RWPE2 (cell line): ENCODE results near the gene BMP10.
"Not testable (repeated sequence)": the region's sequence is repeated elsewhere in the genome, so short reads cannot be mapped to it uniquely, and the experiment has no call there.

Experiments
- ATAC-seq: fragments of 200-7000 bp; cut with Tn5 transposase; 3 replicates; pipeline ENCODE4 v1.9.1; 2021; ENCODE audit warnings: low read depth
- DNase-seq: peaks from one replicate; pipeline ENCODE4 v3.0.0-alpha.2; 2020; ENCODE audit warnings: low spot score
- H3K27ac ChIP-seq: fragments of 450-650 bp; 2 replicates; pipeline ENCODE4 v1.5.1; 2017; ENCODE audit warnings: mild to moderate bottlenecking; ENCODE audit not compliant: poor library complexity, severe bottlenecking
- H3K27me3 ChIP-seq: fragments of 250-450 bp; sonication (Bioruptor Pico); 2 replicates; pipeline ENCODE4 v1.5.1; 2021; ENCODE audit warnings: mild to moderate bottlenecking, moderate library complexity; ENCODE audit not compliant: insufficient read depth, poor library complexity, severe bottlenecking
- H3K36me3 ChIP-seq: fragments of 250-450 bp; sonication (Bioruptor Pico); 2 replicates; pipeline ENCODE4 v1.5.1; 2020; ENCODE audit warnings: low read depth, mild to moderate bottlenecking, moderate library complexity
- H3K4me1 ChIP-seq: fragments of 250-450 bp; sonication (Bioruptor Pico); 2 replicates; pipeline ENCODE4 v1.5.1; 2021; ENCODE audit warnings: mild to moderate bottlenecking, moderate library complexity; ENCODE audit not compliant: insufficient read depth, poor library complexity, severe bottlenecking
- H3K4me3 ChIP-seq: fragments of 250-450 bp; sonication (Bioruptor Pico); 2 replicates; pipeline ENCODE4 v1.5.1; 2021; ENCODE audit warnings: mild to moderate bottlenecking, moderate library complexity; ENCODE audit not compliant: severe bottlenecking
- H3K9me3 ChIP-seq: fragments of 250-450 bp; sonication (Bioruptor Pico); 2 replicates; pipeline ENCODE4 v1.5.1; 2021; ENCODE audit warnings: mild to moderate bottlenecking, moderate library complexity; ENCODE audit not compliant: severe bottlenecking
- CTCF ChIP-seq: fragments of 450-650 bp; IDR thresholded peaks from one replicate; pipeline ENCODE4 v1.5.1; 2017; ENCODE audit warnings: mild to moderate bottlenecking, moderate library complexity; ENCODE audit not compliant: poor library complexity, severe bottlenecking

Gene BMP10

GRCh38 chr2:68901199-68901514, 30.0 kb upstream of the BMP10 start:
- DNase-seq, result no peak

GRCh38 chr2:68900496-68901198, 29.4 kb upstream of the BMP10 start:
- H3K4me3 ChIP-seq, result no peak overlapping the region

More at GRCh38 chr2:68901199-68901514, 30.0 kb upstream of the BMP10 start:
- Histone ChIP-seq H3K36me3 (no peaks in the 10 kb centered on the region), H3K4me3 (no peak overlapping the region), H3K27ac (no peak overlapping the region), H3K4me1 (no peaks in the 10 kb centered on the region), H3K27me3 (no peaks in the 10 kb centered on the region), H3K9me3 (peaks cover 12% of the 10 kb centered on the region)
- no peak for TF ChIP-seq CTCF
- ATAC-seq, result no peak

GRCh38 chr2:68895981-68896380, 24.8 kb upstream of the BMP10 start:
- not testable (repeated sequence) for ATAC-seq, H3K4me1 ChIP-seq, H3K36me3 ChIP-seq, H3K27ac ChIP-seq, H3K9me3 ChIP-seq, DNase-seq, H3K4me3 ChIP-seq, H3K27me3 ChIP-seq

More at GRCh38 chr2:68900496-68901198, 29.4 kb upstream of the BMP10 start:
- no peak for TF ChIP-seq CTCF
- DNase-seq, result no peak
- Histone ChIP-seq H3K9me3 (peaks cover 12% of the 10 kb centered on the region), H3K27ac (no peak overlapping the region), H3K36me3 (no peaks in the 10 kb centered on the region), H3K4me1 (no peaks in the 10 kb centered on the region), H3K27me3 (no peaks in the 10 kb centered on the region)
- ATAC-seq, result no peak

- no peaks in the 10 kb centered on the region for H3K27me3 ChIP-seq
- no peaks in the 10 kb centered on the region for H3K9me3 ChIP-seq
- no peaks in the 10 kb centered on the region for H3K4me1 ChIP-seq
- no peak for TF ChIP-seq CTCF
- no peak overlapping the region for H3K4me3 ChIP-seq
- ATAC-seq (no peak), DNase-seq (no peak)
- H3K27ac ChIP-seq, result no peak overlapping the region
- no peaks in the 10 kb centered on the region for H3K36me3 ChIP-seq
Observed at GRCh38 chr2:68889500-68889899, 18.3 kb upstream of the BMP10 start.

- TF ChIP-seq CTCF, result no peak
- no peaks in the 10 kb centered on the region for H3K36me3 ChIP-seq
- H3K4me3 ChIP-seq, result no peak overlapping the region
- no peak for ATAC-seq
- H3K9me3 ChIP-seq, result no peaks in the 10 kb centered on the region
- DNase-seq, result no peak
- H3K27ac ChIP-seq, result no peak overlapping the region
- peaks cover 2% of the 10 kb centered on the region for H3K27me3 ChIP-seq
- H3K4me1 ChIP-seq, result no peaks in the 10 kb centered on the region
Observed at GRCh38 chr2:68889021-68889420, 17.8 kb upstream of the BMP10 start.
